Colon (tissue), 2 donors: Measurements from ENCODE around the gene CSF2.

Source experiments
- FAIRE-seq: peaks from 2 replicates; lab custom pipeline; 2012; peaks lifted over from hg19 to GRCh38; lab: Jason Lieb, UNC
- donor health status: control.
- donor health status: control.

Gene CSF2

GRCh38 chr5:132067941-132068808 lies 5.4 kb upstream of the CSF2 start:
- FAIRE-seq = no peak

- FAIRE-seq = no peak
Observed at GRCh38 chr5:132069561-132069960, 4.0 kb upstream of the CSF2 start.

- FAIRE-seq = no peak
Observed at GRCh38 chr5:132069994-132070393, 3.6 kb upstream of the CSF2 start.

- no peak for FAIRE-seq
Observed at GRCh38 chr5:132070460-132071337, 2.9 kb upstream of the CSF2 start.

- no peak for FAIRE-seq
Observed at GRCh38 chr5:132071338-132071707, 2.3 kb upstream of the CSF2 start.

- FAIRE-seq = no peak
Observed at GRCh38 chr5:132072070-132072469, 1.5 kb upstream of the CSF2 start.

GRCh38 chr5:132072528-132072927 lies 1.1 kb upstream of the CSF2 start:
- no peak for FAIRE-seq

GRCh38 chr5:132074091-132074771 lies 642 bp downstream of the CSF2 start:
- FAIRE-seq = no peak

GRCh38 chr5:132074772-132075718 lies 1.5 kb downstream of the CSF2 start:
- FAIRE-seq = no peak

- no peak for FAIRE-seq
Observed at GRCh38 chr5:132075719-132076077, 2.1 kb downstream of the CSF2 start.

- no peak for FAIRE-seq
Observed at GRCh38 chr5:132076202-132076830, 2.7 kb downstream of the CSF2 start.

GRCh38 chr5:132076983-132077382 lies 3.4 kb downstream of the CSF2 start:
- no peak for FAIRE-seq

- no peak for FAIRE-seq
Observed at GRCh38 chr5:132079081-132079480, 5.5 kb downstream of the CSF2 start.

GRCh38 chr5:132079619-132080018 lies 6.0 kb downstream of the CSF2 start:
- FAIRE-seq = no peak

GRCh38 chr5:132080595-132080994 lies 7.0 kb downstream of the CSF2 start:
- no peak for FAIRE-seq

GRCh38 chr5:132081458-132081857 lies 7.9 kb downstream of the CSF2 start:
- FAIRE-seq = no peak

- FAIRE-seq = no peak
Observed at GRCh38 chr5:132082329-132083023, 8.9 kb downstream of the CSF2 start.

GRCh38 chr5:132083071-132083678 lies 9.6 kb downstream of the CSF2 start:
- FAIRE-seq = no peak

- no peak for FAIRE-seq
Observed at GRCh38 chr5:132085686-132086085, 12.1 kb downstream of the CSF2 start.

- no peak for FAIRE-seq
Observed at GRCh38 chr5:132086277-132086794, 12.7 kb downstream of the CSF2 start.
